ENCODE data around the gene TSHZ1.

DNA sequence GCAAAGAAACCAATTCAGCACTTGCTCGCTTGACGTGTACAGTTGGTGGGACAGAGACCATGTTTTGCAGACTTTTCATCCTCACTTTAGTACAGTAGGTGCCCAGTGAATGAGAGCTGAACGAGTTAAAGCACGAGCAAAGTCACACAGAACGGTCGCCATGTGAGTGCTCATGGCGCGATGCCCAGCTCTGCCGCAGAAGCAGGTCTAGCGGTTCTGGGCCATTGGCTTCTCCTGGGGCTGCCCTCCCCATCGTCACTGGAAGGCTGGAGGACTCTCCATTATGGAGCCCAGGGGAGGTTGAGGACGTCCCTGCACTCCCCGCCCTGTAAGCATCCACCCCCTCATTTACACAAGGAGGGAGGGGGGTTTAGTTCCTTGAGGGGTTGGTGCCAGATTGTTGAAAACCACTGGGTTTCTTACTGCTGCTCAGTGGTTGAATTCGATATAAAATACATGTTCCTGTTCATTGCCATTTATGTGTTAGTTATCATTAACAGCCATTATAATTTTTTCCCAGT is 26.6 kb upstream of the TSHZ1 start:
- TF ChIP-seq, protein P1, sequence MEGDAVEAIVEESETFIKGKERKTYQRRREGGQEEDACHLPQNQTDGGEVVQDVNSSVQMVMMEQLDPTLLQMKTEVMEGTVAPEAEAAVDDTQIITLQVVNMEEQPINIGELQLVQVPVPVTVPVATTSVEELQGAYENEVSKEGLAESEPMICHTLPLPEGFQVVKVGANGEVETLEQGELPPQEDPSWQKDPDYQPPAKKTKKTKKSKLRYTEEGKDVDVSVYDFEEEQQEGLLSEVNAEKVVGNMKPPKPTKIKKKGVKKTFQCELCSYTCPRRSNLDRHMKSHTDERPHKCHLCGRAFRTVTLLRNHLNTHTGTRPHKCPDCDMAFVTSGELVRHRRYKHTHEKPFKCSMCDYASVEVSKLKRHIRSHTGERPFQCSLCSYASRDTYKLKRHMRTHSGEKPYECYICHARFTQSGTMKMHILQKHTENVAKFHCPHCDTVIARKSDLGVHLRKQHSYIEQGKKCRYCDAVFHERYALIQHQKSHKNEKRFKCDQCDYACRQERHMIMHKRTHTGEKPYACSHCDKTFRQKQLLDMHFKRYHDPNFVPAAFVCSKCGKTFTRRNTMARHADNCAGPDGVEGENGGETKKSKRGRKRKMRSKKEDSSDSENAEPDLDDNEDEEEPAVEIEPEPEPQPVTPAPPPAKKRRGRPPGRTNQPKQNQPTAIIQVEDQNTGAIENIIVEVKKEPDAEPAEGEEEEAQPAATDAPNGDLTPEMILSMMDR (conservative IDR thresholded peaks at IDR 0.05; ENCODE audit: low read depth in 2 of 2) = no peak
- TF ChIP-seq POLR2AphosphoS5 (IDR thresholded peaks at IDR 0.05; ENCODE audit: low read depth) = no peak

Measured in GM23338 (cell line).